SH-SY5Y (cell line): ENCODE measurements around the gene FMN2.

Source experiments
- GATA2 ChIP-seq: IDR thresholded peaks from 2 replicates; pipeline ENCODE4 v1.6.1; 2011; ENCODE audit warnings: mild to moderate bottlenecking, low read depth, low read length
- GATA3 ChIP-seq: IDR thresholded peaks from 2 replicates; pipeline ENCODE4 v1.6.1; 2011; ENCODE audit warnings: low read depth, mild to moderate bottlenecking, low read length, moderate library complexity

Gene FMN2

GRCh38 chr1:240271081-240271480, 179.4 kb downstream of the FMN2 start:
- no peak for TF ChIP-seq GATA2
- TF ChIP-seq GATA3 = no peak

DNA sequence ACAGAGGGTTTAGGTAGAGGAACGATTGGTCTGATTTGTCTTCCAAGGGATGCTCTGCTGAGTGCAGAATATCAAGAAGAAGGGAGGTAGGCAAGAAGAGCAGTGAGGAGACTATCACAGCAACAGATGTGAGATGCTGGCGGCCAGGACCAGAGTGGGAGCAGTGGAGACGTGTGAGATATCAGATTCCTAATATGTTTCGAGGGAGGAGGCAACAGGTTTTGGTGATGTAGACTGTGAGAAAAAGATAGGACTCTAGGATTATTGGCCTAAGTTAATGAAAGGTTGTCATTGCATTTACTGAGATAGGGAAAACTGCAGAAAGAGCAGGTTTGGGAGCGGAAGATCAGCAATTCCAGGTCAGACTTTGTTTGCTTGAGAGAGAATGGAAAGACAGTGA, 182.9 kb downstream of the FMN2 start:
- TF ChIP-seq GATA2 (no peak), GATA3 (no peak)

- TF ChIP-seq GATA2 (no peak), GATA3 (no peak)
These were observed 186.4 kb downstream of the FMN2 start for GRCh38 chr1:240278082-240278481.

DNA sequence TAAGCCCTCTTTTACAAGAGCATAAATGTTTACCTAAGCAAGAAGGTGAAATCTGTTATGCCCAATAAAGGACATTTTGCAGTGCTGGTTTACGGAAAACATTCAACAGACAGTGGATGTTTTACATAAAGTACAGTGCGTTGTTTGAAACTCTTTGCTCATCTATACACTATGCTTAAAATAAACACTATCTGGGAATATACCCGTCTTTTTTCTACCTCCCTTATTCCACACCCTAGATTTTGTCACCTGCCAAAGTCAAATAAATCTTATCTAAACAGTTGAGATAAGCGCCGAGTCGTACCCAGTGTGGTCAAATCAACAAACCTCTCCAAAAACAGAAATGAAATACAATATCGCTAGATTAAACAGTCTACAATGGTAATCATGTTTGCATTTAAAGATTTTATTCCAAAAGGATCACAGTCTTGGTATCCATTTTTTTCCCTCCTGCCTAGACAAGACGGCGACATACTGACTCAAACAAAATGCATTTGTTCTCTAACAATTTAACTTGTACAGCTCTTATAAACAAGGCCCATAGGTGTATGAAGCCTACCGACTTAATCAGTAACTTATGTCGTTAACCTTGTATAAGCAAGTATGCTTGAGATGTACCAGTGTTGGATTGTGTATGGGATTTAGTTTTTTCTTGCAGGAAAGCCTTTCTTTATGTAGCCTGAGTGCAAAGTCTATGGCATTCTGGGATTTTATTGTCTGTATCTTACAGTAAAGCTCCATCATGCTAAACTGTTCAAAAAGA, 189.1 kb downstream of the FMN2 start:
- no peak for TF ChIP-seq GATA2
- no peak for TF ChIP-seq GATA3

GRCh38 chr1:240282061-240282830, 190.6 kb downstream of the FMN2 start:
- TF ChIP-seq GATA2 = no peak
- TF ChIP-seq GATA3 = no peak

DNA sequence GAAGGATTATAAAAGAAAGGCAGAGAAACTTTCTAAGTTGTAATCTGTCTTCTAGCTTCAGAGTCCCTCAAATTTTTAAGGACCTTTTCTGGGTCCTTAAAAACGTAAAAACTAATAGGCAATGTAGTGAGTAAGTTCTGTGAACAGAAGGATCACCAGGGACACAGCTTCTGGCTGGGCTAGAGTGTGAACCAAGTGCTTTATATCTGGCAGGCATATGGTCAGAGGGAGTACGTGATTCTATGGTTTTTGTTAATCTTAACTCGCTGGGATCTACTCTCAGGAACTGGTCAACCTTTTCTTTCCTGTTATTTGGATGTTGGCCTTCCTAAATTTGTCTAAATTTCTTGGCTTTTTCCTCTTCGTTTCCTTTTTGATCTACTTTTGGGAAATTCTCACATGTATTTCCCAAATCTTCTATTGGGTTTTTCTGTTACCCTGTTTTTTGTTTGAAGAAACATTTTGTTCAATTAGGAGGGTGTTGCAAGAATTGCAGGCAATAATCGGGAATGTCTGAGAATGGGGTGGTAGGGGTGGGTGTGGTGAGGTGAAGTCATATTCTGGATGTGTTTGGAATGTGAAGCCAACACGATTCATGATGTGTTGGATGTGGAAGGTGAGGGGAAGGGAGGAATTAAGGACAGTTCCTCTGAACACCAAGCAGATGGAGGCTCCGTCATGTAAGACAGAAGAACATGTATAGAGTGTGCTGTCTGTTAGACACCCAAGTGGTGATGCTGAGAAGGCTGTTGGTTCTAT, 193.2 kb downstream of the FMN2 start:
- TF ChIP-seq GATA2 (no peak), GATA3 (no peak)

DNA sequence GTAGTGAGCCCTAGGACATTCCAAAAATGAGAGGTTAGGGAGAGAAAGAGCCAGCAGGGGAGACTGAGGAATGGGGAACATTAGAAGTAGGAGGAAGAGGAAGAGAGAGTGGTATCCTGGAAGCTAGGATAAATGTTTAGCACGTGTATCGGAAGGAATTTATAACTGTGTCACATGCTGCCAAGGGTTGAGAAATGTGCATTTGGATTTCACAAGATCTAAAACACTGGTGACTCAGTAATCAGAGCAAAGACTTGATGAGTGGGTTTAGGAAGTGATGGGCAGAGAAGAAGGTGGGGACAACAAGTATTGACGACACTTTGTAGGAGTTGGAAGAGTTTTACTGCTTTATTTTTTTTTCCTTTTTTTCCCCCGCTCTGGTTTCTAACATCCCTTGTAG, 193.9 kb downstream of the FMN2 start:
- TF ChIP-seq GATA2 = no peak
- TF ChIP-seq GATA3 = no peak

GRCh38 chr1:240287722-240288121, 196.0 kb downstream of the FMN2 start:
- TF ChIP-seq GATA3 (no peak), GATA2 (no peak)

- TF ChIP-seq GATA2 (no peak), GATA3 (no peak)
These were observed 202.0 kb downstream of the FMN2 start for GRCh38 chr1:240293706-240294105.

GRCh38 chr1:240294566-240294965, 202.9 kb downstream of the FMN2 start:
- TF ChIP-seq GATA3 = no peak
- no peak for TF ChIP-seq GATA2

GRCh38 chr1:240295811-240296210, 204.1 kb downstream of the FMN2 start:
- TF ChIP-seq GATA2 (no peak), GATA3 (no peak)

DNA sequence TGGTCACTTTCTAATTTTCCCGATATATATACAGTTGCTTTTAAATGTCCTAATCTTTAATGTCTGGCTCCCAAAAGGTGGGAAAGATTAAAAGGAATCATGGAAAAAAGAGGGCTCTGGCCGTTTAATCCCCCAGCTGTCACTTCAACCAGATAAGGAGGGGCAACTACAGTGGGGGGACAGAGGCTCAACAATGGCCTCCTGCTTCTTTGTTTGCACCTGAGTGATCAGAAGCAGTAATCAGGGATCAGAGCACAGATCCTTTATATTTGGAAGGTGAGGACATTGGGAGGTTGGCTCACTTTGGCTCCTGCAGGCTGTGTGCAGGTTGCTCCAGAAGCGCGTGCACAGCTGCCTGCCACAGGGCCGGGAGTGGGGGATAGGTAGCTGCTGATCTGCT, 212.8 kb downstream of the FMN2 start:
- TF ChIP-seq GATA2 = no peak
- no peak for TF ChIP-seq GATA3

- TF ChIP-seq GATA2 (no peak), GATA3 (no peak)
These were observed 215.0 kb downstream of the FMN2 start for GRCh38 chr1:240306673-240307072.

- TF ChIP-seq GATA3 = no peak
- TF ChIP-seq GATA2 = no peak
These were observed 216.4 kb downstream of the FMN2 start for GRCh38 chr1:240308096-240308495.
